Measurements from ENCODE around the gene KIF18A.

DNA sequence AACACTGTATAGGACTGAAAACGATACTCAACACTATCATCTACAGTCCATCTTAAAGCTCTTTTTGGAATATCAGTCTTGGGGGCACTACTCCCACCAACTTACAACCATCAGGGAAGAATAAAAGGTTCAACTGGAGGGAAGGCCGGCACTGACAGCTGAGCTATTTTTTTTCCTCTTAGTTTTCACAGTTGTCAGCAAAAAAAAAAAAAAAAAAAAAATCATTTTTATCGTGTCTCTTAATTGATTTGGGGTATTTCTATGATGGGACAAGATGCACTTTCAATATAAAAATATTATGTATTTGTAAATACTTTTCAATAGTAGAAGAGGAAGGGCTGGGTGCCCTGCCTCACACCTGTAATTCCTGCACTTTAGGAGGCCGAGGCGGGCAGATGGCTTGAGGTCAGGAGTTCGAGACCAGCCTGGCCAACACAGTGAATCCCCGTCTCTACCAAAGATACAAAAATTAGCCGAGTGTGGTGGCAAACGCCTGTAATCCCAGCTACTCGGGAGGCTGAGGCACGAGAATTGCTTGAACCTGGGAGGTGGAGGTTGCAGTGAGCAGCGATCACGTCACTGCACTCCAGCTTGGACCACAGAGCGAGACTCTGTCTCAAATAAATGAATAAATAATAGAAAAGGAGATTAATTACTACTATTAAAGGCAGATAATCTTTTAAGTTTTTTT lies 1.5 kb downstream of the KIF18A start:
- TF ChIP-seq YY1 (IDR thresholded peaks at IDR 0.05) (no peak), RAD21 (IDR thresholded peaks at IDR 0.05) (no peak), FOXA1 (IDR thresholded peaks at IDR 0.05) (no peak), GABPA (IDR thresholded peaks at IDR 0.05 in 1 of 2, conservative IDR thresholded peaks at IDR 0.05 in 1 of 2) (no peak), TAF1 (conservative IDR thresholded peaks at IDR 0.05) (no peak), RXRA (IDR thresholded peaks at IDR 0.05) (no peak), SP1 (IDR thresholded peaks at IDR 0.05) (no peak), JUND (IDR thresholded peaks at IDR 0.05) (no peak), EGR1 (IDR thresholded peaks at IDR 0.05; ENCODE audit: low read depth in 2 of 2) (no peak)
- TF ChIP-seq, protein P1, sequence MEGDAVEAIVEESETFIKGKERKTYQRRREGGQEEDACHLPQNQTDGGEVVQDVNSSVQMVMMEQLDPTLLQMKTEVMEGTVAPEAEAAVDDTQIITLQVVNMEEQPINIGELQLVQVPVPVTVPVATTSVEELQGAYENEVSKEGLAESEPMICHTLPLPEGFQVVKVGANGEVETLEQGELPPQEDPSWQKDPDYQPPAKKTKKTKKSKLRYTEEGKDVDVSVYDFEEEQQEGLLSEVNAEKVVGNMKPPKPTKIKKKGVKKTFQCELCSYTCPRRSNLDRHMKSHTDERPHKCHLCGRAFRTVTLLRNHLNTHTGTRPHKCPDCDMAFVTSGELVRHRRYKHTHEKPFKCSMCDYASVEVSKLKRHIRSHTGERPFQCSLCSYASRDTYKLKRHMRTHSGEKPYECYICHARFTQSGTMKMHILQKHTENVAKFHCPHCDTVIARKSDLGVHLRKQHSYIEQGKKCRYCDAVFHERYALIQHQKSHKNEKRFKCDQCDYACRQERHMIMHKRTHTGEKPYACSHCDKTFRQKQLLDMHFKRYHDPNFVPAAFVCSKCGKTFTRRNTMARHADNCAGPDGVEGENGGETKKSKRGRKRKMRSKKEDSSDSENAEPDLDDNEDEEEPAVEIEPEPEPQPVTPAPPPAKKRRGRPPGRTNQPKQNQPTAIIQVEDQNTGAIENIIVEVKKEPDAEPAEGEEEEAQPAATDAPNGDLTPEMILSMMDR (IDR thresholded peaks at IDR 0.05; ENCODE audit: low read depth, low read length, missing input control): no peak
- TF ChIP-seq, protein P2, sequence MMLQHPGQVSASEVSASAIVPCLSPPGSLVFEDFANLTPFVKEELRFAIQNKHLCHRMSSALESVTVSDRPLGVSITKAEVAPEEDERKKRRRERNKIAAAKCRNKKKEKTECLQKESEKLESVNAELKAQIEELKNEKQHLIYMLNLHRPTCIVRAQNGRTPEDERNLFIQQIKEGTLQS (IDR thresholded peaks at IDR 0.05): no peak
- TF ChIP-seq, protein P3, sequence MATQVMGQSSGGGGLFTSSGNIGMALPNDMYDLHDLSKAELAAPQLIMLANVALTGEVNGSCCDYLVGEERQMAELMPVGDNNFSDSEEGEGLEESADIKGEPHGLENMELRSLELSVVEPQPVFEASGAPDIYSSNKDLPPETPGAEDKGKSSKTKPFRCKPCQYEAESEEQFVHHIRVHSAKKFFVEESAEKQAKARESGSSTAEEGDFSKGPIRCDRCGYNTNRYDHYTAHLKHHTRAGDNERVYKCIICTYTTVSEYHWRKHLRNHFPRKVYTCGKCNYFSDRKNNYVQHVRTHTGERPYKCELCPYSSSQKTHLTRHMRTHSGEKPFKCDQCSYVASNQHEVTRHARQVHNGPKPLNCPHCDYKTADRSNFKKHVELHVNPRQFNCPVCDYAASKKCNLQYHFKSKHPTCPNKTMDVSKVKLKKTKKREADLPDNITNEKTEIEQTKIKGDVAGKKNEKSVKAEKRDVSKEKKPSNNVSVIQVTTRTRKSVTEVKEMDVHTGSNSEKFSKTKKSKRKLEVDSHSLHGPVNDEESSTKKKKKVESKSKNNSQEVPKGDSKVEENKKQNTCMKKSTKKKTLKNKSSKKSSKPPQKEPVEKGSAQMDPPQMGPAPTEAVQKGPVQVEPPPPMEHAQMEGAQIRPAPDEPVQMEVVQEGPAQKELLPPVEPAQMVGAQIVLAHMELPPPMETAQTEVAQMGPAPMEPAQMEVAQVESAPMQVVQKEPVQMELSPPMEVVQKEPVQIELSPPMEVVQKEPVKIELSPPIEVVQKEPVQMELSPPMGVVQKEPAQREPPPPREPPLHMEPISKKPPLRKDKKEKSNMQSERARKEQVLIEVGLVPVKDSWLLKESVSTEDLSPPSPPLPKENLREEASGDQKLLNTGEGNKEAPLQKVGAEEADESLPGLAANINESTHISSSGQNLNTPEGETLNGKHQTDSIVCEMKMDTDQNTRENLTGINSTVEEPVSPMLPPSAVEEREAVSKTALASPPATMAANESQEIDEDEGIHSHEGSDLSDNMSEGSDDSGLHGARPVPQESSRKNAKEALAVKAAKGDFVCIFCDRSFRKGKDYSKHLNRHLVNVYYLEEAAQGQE (IDR thresholded peaks at IDR 0.05): no peak
- TF ChIP-seq, protein P4, sequence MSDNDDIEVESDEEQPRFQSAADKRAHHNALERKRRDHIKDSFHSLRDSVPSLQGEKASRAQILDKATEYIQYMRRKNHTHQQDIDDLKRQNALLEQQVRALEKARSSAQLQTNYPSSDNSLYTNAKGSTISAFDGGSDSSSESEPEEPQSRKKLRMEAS (IDR thresholded peaks at IDR 0.05): no peak
